Lower leg skin (tissue), 4 donors: ENCODE measurements around the gene HSPBP1. TPM values are rescaled to one million over a fixed set of nuclear protein-coding genes. Genes with fewer than 3 reads are reported as not detected.
"Not testable (repeated sequence)": the region's sequence is repeated elsewhere in the genome, so short reads cannot be mapped to it uniquely, and the experiment has no call there.

Experiments
- DNase-seq, 2 donors: peaks; one replicate each; pipeline ENCODE4 v3.0.0-alpha.2; 2019; ENCODE audit warnings: low spot score in 2 of 2
- H3K4me3 ChIP-seq: fragments of 200-600 bp; sonication (generic); 2 replicates; pipeline ENCODE4 v1.5.1; 2017; ENCODE audit warnings: mild to moderate bottlenecking, low read depth; ENCODE audit not compliant: poor library complexity, severe bottlenecking
- CTCF ChIP-seq, 3 donors: fragments of 450-650 bp; IDR thresholded peaks; one replicate each; pipeline ENCODE4 v1.5.1; 2016; ENCODE audit warnings: antibody characterized with exemption in 3 of 3, mild to moderate bottlenecking in 3 of 3, moderate library complexity in 2 of 3
- POLR2A ChIP-seq, 2 donors: fragments of 450-650 bp; IDR thresholded peaks; one replicate each; pipeline ENCODE4 v1.6.1; 2016 to 2017; ENCODE audit warnings: antibody characterized with exemption in 2 of 2, mild to moderate bottlenecking in 1 of 2, moderate library complexity in 1 of 2
- WGBS, 2 donors: methylation state at CpG; one replicate each; pipeline ENCODE4 v1.1.5; 2018; 5-methylcytosine and 5-hydroxymethylcytosine counted together
- intact Hi-C: fragments of 100-400 bp; cut with DNase I; formaldehyde crosslinking; loops from one replicate; pipeline ENCODE4 v1.15.0; 2023; ENCODE audit warnings: low total_unique reads
- total RNA-seq, 4 donors: library from RNA; depleted of rRNA; stranded (reverse); fragments of >200 nt; gene quantifications; one replicate each; pipeline ENCODE4 v1.1.0, GENCODE V29; 2016

The HSPBP1 gene, protein sequence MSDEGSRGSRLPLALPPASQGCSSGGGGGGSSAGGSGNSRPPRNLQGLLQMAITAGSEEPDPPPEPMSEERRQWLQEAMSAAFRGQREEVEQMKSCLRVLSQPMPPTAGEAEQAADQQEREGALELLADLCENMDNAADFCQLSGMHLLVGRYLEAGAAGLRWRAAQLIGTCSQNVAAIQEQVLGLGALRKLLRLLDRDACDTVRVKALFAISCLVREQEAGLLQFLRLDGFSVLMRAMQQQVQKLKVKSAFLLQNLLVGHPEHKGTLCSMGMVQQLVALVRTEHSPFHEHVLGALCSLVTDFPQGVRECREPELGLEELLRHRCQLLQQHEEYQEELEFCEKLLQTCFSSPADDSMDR
- 10 to 100 TPM; 17.8 to 35.5 (median 25.6) TPM for total RNA-seq

GRCh38 chr19:55279770-55280643, at the start of gene HSPBP1:
TSS of gene HSPBP1 (minus strand) at chr19:55280110. CDS start at chr19:55279608, 502 bp downstream.
- intact Hi-C loops, result no loop called here
- peak within 1 kb of the TSS; percentile 87 for H3K4me3 ChIP-seq
- no peak for TF ChIP-seq POLR2A (IDR thresholded peaks at IDR 0.05)
- no peak for TF ChIP-seq CTCF (IDR thresholded peaks at IDR 0.05)
- 3% methylated on average over 47 to 52 of the region's 52 CpGs for WGBS, 2 donors
- peak; percentile 89 to 98 for DNase-seq

- DNase-seq, intact Hi-C loops: not testable (repeated sequence)
- WGBS, 2 donors, result 59 to 62% methylated on average over 4 of the region's 4 CpGs
These were observed 48.9 kb upstream of the HSPBP1 start for GRCh38 chr19:55328774-55329318.

GRCh38 chr19:55325172-55325571, 45.3 kb upstream of the HSPBP1 start, which contains the start of gene TMEM150B:
TSS of gene TMEM150B (minus strand) at chr19:55325341. CDS start at chr19:55321036, 4,305 bp downstream.
- intact Hi-C loops, result no loop called here
- no peak for TF ChIP-seq POLR2A (IDR thresholded peaks at IDR 0.05)
- no peak for TF ChIP-seq CTCF (IDR thresholded peaks at IDR 0.05)
- WGBS, 2 donors, result 76 to 78% methylated on average over 14 of the region's 14 CpGs

More at GRCh38 chr19:55328774-55329318, 48.9 kb upstream of the HSPBP1 start:
- H3K4me3 ChIP-seq, result not testable (repeated sequence)

GRCh38 chr19:55324662-55325061, 44.8 kb upstream of the HSPBP1 start:
- WGBS, 2 donors, result 36 to 46% methylated on average over 6 of the region's 6 CpGs
- intact Hi-C loops, result no loop called here
- DNase-seq, result no peak
- no peak overlapping the region for H3K4me3 ChIP-seq
- no peak for TF ChIP-seq CTCF (IDR thresholded peaks at IDR 0.05)
- TF ChIP-seq POLR2A (IDR thresholded peaks at IDR 0.05), result no peak

More at GRCh38 chr19:55325172-55325571, 45.3 kb upstream of the HSPBP1 start, which contains the start of gene TMEM150B:
- no peak within 1 kb of the TSS for H3K4me3 ChIP-seq
- DNase-seq, result no peak

DNA sequence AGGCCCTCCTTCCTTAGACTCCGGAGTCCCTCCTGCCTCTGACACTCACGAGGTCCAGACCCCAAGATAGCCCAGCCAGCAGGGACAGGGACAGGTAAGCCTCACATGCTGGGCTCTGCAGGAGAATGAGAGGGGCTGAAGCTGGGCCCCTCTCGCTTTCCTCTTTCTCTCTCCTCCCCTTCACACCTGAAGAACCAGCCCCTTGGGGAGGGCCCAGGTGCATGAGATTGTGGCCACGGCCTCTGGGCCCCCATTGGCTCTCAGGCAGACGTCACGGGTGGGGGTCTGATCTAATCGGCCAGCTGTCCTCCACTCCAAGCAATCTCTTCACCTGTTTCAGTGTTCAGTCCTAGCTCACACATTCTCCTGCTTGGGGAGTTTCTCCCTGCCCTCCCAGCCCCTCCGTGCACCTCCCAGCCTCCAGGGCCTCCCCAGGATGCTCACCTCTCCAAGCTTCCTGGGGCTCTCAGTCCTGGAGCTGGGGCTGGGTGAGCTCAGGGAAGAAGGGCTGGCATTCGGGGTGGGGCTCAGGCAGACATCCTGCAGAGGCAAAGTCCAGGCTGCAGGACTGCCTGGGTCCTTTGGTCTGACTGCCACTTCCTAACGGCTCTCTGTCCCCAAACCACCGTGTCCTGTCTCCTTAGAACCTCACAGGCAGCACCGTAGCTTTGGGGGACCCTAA, 42.4 kb upstream of the HSPBP1 start:
- no peak overlapping the region for H3K4me3 ChIP-seq
- 64 to 70% methylated on average over 11 to 12 of the region's 12 CpGs for WGBS, 2 donors
- no peak for DNase-seq
- intact Hi-C loops, result no loop called here
- TF ChIP-seq CTCF (IDR thresholded peaks at IDR 0.05) (no peak), POLR2A (IDR thresholded peaks at IDR 0.05) (no peak)
